GM20431 (cell line): ENCODE results near the gene PHLPP2.

Experiments used
- in situ Hi-C: fragments of 300-500 bp; cut with MseI, MboI; formaldehyde crosslinking; loops from one replicate; pipeline ENCODE4 v1.15.0; 2020; ENCODE audit warnings: low sequenced_read_pairs; ENCODE audit not compliant: unreplicated experiment

The PHLPP2 gene

GRCh38 chr16:71724320-71724751 lies at the start of gene PHLPP2:
TSS of gene PHLPP2 (minus strand) at chr16:71724701. CDS start at chr16:71714795, 9,906 bp downstream.
- in situ Hi-C loops, result no loop called here

DNA sequence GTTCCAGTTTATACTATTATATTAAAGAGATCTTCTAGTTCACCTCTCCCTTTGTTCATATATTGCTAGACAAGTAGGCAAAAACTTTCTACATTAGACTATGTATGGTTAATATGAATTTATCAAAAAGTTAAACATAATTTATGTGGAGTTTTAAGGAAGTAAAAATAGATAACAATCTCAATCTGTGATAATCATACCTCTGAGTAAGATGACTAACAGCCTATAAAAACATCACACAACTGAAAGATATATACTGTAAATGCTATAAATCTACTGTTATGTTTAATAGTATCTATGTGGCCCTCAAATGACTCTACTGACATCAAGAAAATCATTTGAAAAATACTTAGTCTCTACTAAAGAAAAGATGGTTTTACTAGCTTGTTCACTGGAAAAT lies 47.1 kb upstream of the PHLPP2 start:
- in situ Hi-C loops, result no loop called here

DNA sequence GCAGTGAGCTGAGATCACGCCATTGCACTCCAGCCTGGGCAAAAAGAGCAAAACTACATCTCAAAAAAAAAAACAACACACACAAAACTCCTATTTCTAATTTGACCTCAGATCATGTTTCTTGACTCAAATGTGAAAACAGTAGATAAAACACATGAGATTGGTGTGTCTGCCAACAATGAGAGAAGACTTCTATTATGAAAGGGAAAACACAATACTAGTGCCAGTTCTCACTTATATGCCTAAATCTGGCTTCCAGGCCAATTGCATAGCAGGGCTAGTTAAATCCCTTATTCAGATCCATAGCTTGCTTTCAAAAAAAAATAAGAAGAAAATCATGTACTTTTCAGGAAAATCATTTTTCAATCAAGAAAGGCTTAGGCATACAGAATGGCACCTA lies 44.7 kb upstream of the PHLPP2 start:
- in situ Hi-C loops, result no loop called here

DNA sequence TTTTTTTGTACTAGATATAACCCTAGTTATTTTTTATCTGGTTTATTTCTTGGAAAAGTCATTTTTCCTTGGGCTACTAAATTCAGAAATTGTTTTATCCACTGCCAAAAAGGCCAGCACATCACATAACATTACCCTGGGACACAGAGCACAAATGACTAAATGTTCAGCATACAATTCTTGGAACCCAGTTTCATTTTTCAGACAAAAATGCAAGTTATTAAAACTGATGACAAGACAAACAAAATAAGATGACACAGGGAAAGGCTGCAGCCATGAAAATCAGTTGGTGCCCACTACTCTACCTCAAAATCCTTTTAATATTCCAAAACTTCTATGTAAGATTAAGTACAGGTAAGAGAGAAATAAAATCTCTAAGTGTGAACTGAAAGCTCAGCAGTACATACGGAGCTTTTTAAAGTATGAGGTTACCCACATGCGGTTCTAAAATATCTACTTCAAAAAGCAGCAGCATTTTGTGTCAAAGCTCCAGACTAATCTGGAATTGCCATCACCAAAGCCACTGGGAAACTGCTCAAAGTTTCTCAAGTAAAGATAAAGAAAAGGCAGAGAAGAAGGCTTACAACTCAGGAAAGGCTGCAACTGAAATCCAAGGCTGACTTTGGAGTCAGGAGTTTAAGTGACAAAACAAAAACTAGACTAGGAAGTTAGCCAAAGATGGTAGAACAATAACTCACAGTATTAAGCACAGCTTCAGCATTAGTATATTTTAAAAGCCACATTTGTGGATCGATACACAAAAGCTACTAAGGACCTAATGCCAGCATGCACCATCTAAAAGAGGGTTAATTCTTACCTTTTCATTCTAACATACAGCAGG lies 42.8 kb upstream of the PHLPP2 start:
- in situ Hi-C loops, result no loop called here

- in situ Hi-C loops, result no loop called here
These were observed 37.7 kb upstream of the PHLPP2 start for GRCh38 chr16:71762186-71762585.

GRCh38 chr16:71761097-71761496 lies 36.6 kb upstream of the PHLPP2 start:
- in situ Hi-C loops, result no loop called here

DNA sequence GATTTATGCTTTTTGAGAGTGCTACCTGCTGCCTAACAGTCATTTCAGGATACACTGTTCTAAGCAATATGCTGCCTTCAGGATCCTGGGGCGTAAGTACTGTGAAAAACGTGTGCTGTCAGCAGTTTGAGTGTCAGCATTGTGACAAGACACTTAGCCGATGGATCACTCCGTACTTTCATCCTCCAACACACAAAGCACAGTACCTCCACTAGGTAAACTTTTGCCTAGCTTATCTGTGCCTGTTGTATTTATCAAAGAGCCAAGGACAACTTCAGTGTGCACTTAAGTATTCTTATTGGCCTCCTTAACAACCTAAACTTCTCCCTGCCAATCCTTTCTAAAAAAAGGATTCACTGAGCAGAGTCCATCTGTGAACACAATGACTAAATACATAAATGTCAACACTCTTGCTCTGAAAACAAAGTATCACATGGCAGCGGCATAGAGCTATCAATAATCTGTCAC lies 33.8 kb upstream of the PHLPP2 start:
- in situ Hi-C loops, result no loop called here

- in situ Hi-C loops, result no loop called here
These were observed 30.2 kb upstream of the PHLPP2 start for GRCh38 chr16:71754652-71755051.

DNA sequence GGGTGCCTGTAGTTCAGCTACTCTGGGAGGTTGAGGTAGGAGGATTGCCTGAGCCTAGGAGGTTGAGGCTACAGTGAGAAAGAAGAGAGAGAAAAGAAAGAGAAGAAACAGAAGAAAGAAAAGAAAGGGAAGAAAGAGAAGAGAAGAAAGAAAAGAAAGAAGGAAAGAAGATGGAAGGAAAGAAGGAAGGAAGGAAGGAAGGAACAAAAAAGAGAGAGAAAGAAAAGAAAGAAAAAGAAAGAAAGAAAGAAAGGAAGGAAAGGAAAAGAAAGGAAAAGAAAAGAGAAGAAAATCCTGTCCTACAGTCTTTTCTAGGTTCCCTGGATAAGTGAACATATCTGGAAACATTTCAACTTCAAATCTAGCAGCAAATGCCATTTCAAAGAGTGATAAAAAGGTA lies 29.6 kb upstream of the PHLPP2 start:
- in situ Hi-C loops, result no loop called here

- in situ Hi-C loops, result loop anchor here (25.0 kb wide), 1 partner anchor 111 kb away; the partner anchor contains the start of gene MARVELD3
These were observed 23.7 kb upstream of the PHLPP2 start for GRCh38 chr16:71748226-71748625.

- in situ Hi-C loops, result loop anchor here (25.0 kb wide), 1 partner anchor 109 kb away; the partner anchor contains the start of gene MARVELD3
These were observed 22.0 kb upstream of the PHLPP2 start for GRCh38 chr16:71746442-71747046.

GRCh38 chr16:71738855-71739254 lies 14.4 kb upstream of the PHLPP2 start:
- in situ Hi-C loops, result loop anchor here (25.0 kb wide), 1 partner anchor 102 kb away; the partner anchor contains the start of gene MARVELD3

DNA sequence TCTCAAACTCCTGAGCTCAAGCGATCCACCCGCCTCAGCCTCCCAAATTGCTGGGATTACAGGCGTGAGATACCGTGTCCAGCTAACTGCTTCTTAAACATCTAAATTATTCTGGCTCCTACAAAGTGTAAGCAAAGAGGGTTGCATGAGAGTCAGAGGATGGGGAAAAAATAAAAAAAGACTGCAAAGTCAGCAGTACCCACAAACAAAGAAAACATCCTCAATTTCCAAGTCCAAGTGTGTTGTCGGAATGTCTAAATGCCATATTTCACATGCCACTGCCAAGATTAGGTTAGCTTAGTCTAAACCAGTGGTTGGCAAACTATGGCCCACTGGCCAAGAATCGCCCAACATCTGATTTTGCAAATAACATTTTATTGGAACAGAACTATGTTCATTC lies 13.0 kb upstream of the PHLPP2 start:
- in situ Hi-C loops, result loop anchor here (25.0 kb wide), 1 partner anchor 100 kb away; the partner anchor contains the start of gene MARVELD3

DNA sequence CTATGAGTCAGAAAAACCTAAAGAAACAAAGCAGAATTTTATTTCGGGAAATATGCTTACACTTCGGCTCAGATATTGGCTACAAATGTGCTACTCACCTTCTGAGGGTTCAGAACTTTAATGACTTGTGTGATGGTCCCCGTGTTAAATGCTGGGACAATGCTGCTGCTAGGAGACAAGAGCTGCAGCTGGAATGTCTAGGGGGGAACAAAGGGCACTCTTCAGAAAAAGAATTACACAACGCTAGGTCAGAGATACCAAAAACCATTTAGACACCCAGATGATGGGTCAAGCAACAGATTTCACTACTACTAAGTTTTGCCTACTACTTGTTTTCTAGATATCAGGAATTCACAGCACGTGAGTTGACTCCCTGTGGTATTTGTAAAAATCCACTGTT lies 10.0 kb upstream of the PHLPP2 start:
- in situ Hi-C loops, result loop anchor here (25.0 kb wide), 1 partner anchor 97 kb away; the partner anchor contains the start of gene MARVELD3

GRCh38 chr16:71732587-71732986 lies 8.1 kb upstream of the PHLPP2 start:
- in situ Hi-C loops, result loop anchor here (25.0 kb wide), 1 partner anchor 95 kb away; the partner anchor contains the start of gene MARVELD3

GRCh38 chr16:71727551-71728324 lies 3.2 kb upstream of the PHLPP2 start:
- in situ Hi-C loops, result loop anchor here (25.0 kb wide), 1 partner anchor 90 kb away; the partner anchor contains the start of gene MARVELD3

GRCh38 chr16:71726476-71727315 lies 2.2 kb upstream of the PHLPP2 start:
- in situ Hi-C loops, result loop anchor here (25.0 kb wide), 1 partner anchor 89 kb away; the partner anchor contains the start of gene MARVELD3

DNA sequence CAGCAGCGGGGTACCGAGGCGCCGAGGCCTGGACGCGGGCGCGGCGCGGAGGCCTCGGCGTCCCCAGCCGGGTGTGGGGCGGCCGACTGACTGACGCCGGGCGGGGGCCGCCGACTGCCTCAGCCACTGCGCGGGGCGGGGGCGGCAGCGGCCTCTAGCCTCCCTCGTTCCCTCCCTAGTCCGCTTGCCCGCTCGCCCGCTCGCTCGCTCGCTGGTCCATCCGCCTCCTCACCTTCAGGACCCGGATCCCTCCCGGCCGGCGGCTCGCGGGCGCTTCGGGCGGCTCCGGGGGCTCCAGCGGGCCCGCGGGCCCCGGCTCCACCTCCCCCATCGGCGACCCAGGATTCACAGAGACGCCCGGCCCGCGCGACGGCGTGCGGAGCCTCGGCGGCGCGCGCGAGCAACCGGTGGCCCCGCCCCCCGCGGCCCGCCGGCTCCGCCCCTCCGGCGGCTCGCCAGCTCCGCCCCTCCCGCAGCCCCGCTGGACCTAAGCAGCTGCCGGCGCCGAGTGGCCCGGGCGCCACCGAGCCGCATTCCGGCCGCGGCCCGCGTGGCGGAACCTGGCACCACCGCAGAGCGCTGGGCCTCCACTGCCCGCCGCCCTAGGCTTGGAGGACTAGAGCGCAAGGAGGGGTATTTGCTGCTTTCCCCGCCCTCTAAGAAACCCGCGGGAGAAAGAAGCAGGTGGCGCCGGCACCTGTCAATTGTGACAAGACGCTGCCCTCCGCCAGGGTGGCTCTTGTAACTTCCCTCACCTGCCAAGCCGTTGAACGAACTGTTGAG lies 773 bp downstream of the PHLPP2 start:
- in situ Hi-C loops, result no loop called here
